ENCODE measurements around the gene MAPK8IP3. TPM values are rescaled to one million over a fixed set of nuclear protein-coding genes. Genes with fewer than 3 reads are reported as not detected.

Gene MAPK8IP3
- total RNA-seq, 1 experiment from 2014 or later, result 59.2 TPM

- Histone ChIP-seq H4K20me1 (ENCODE audit: insufficient read depth, low read depth, low read length) (peaks cover 25% of the 10 kb centered on the region), H3K27me3 (ENCODE audit: low read length) (no peaks in the 10 kb centered on the region), H3K9me2 (replicated peaks; ENCODE audit: insufficient read depth, low read length) (no peaks in the 10 kb centered on the region), H3K4me1 (ENCODE audit: low read length) (peaks cover 20% of the 10 kb centered on the region), H2AFZ (ENCODE audit: low read length) (no peak overlapping the region), H3K9me3 (ENCODE audit: low read length) (no peaks in the 10 kb centered on the region), H3K9ac (ENCODE audit: low read length) (peak overlapping the region; percentile 79; the same call in 1 of the 2 replicates), H3K4me3 (ENCODE audit: low read length) (peak overlapping the region; percentile 82; the same call in 1 of the 2 replicates), H3K27ac (ENCODE audit: low read length) (no peak overlapping the region), H3K4me2 (ENCODE audit: low read depth, low read length, poor library complexity, severe bottlenecking) (peak overlapping the region; percentile 90), H3K79me2 (ENCODE audit: low read length) (peaks cover 35% of the 10 kb centered on the region), H3K36me3 (ENCODE audit: insufficient read depth, low read length) (0 out of 2 replicates have a peak, but pooled peaks cover under 1% of the 10 kb centered on the region)
- no peak for DNase-seq
These were observed 74.7 kb downstream of the MAPK8IP3 start for GRCh38 chr16:1780677-1781072.

GRCh38 chr16:1781254-1781653, 75.3 kb downstream of the MAPK8IP3 start:
- H3K9ac ChIP-seq (ENCODE audit: low read length), result peak overlapping the region; percentile 79
- H3K4me2 ChIP-seq (ENCODE audit: low read depth, low read length, poor library complexity, severe bottlenecking), result peak overlapping the region; percentile 90
- peaks cover 27% of the 10 kb centered on the region for H4K20me1 ChIP-seq (ENCODE audit: insufficient read depth, low read depth, low read length)

GRCh38 chr16:1781758-1782407, 75.9 kb downstream of the MAPK8IP3 start:
- H4K20me1 ChIP-seq (ENCODE audit: insufficient read depth, low read depth, low read length), result peaks cover 27% of the 10 kb centered on the region
- H3K9me3 ChIP-seq (ENCODE audit: low read length), result no peaks in the 10 kb centered on the region
- peak overlapping the region; percentile 32; the same call in 1 of the 2 replicates for H3K27ac ChIP-seq (ENCODE audit: low read length)
- H3K79me2 ChIP-seq (ENCODE audit: low read length), result peaks cover 40% of the 10 kb centered on the region
- peak; percentile 78 for DNase-seq
- H3K4me2 ChIP-seq (ENCODE audit: low read depth, low read length, poor library complexity, severe bottlenecking), result peak overlapping the region; percentile 90
- no peaks in the 10 kb centered on the region for H3K27me3 ChIP-seq (ENCODE audit: low read length)
- no peaks in the 10 kb centered on the region for H3K36me3 ChIP-seq (ENCODE audit: insufficient read depth, low read length)
- no peak overlapping the region for H2AFZ ChIP-seq (ENCODE audit: low read length)
- H3K4me3 ChIP-seq (ENCODE audit: low read length), result peak overlapping the region; percentile 82
- H3K9ac ChIP-seq (ENCODE audit: low read length), result peak overlapping the region; percentile 79
- peaks cover 20% of the 10 kb centered on the region for H3K4me1 ChIP-seq (ENCODE audit: low read length)
- H3K9me2 ChIP-seq (replicated peaks; ENCODE audit: insufficient read depth, low read length), result no peaks in the 10 kb centered on the region

More at GRCh38 chr16:1781254-1781653, 75.3 kb downstream of the MAPK8IP3 start:
- DNase-seq, result no peak
- Histone ChIP-seq H3K79me2 (ENCODE audit: low read length) (peaks cover 40% of the 10 kb centered on the region), H3K27me3 (ENCODE audit: low read length) (no peaks in the 10 kb centered on the region), H3K27ac (ENCODE audit: low read length) (0 out of 2 replicates have a peak overlapping the region, but pooled peaks have one; percentile 32), H2AFZ (ENCODE audit: low read length) (no peak overlapping the region), H3K9me3 (ENCODE audit: low read length) (no peaks in the 10 kb centered on the region), H3K4me3 (ENCODE audit: low read length) (peak overlapping the region; percentile 82), H3K9me2 (replicated peaks; ENCODE audit: insufficient read depth, low read length) (no peaks in the 10 kb centered on the region), H3K36me3 (ENCODE audit: insufficient read depth, low read length) (no peaks in the 10 kb centered on the region), H3K4me1 (ENCODE audit: low read length) (peaks cover 20% of the 10 kb centered on the region)

- no peak within 1 kb of the TSS for H2AFZ ChIP-seq (ENCODE audit: low read length)
- no peaks in the 10 kb centered on the region for H3K27me3 ChIP-seq (ENCODE audit: low read length)
- peaks cover 40% of the 10 kb centered on the region for H3K79me2 ChIP-seq (ENCODE audit: low read length)
- peak within 1 kb of the TSS; percentile 98 for H3K4me3 ChIP-seq (ENCODE audit: low read length)
- no peaks in the 10 kb centered on the region for H3K9me3 ChIP-seq (ENCODE audit: low read length)
- peak within 1 kb of the TSS; percentile 32; the same call in 1 of the 2 replicates for H3K27ac ChIP-seq (ENCODE audit: low read length)
- DNase-seq, result peak; percentile 100
- no peaks in the 10 kb centered on the region for H3K9me2 ChIP-seq (replicated peaks; ENCODE audit: insufficient read depth, low read length)
- H4K20me1 ChIP-seq (ENCODE audit: insufficient read depth, low read depth, low read length), result peaks cover 27% of the 10 kb centered on the region
- H3K36me3 ChIP-seq (ENCODE audit: insufficient read depth, low read length), result no peaks in the 10 kb centered on the region
- H3K4me1 ChIP-seq (ENCODE audit: low read length), result peaks cover 20% of the 10 kb centered on the region
- peak within 1 kb of the TSS; percentile 90 for H3K4me2 ChIP-seq (ENCODE audit: low read depth, low read length, poor library complexity, severe bottlenecking)
- peak within 1 kb of the TSS; percentile 92 for H3K9ac ChIP-seq (ENCODE audit: low read length)
These were observed 76.6 kb downstream of the MAPK8IP3 start, which contains the start of the genes NUBP2 and SPSB3 for GRCh38 chr16:1782408-1783264. TSS of gene NUBP2 (plus strand) at chr16:1782960. CDS start at chr16:1783021, 61 bp downstream. TSS of gene SPSB3 (minus strand) at chr16:1782571. CDS start at chr16:1781483, 1,088 bp downstream.

GRCh38 chr16:1784977-1785845, 79.2 kb downstream of the MAPK8IP3 start:
- Histone ChIP-seq H4K20me1 (ENCODE audit: insufficient read depth, low read depth, low read length) (peaks cover 22% of the 10 kb centered on the region), H2AFZ (ENCODE audit: low read length) (no peak overlapping the region), H3K27me3 (ENCODE audit: low read length) (no peaks in the 10 kb centered on the region), H3K4me3 (ENCODE audit: low read length) (no peak overlapping the region), H3K9me2 (replicated peaks; ENCODE audit: insufficient read depth, low read length) (no peaks in the 10 kb centered on the region), H3K36me3 (ENCODE audit: insufficient read depth, low read length) (no peaks in the 10 kb centered on the region), H3K9ac (ENCODE audit: low read length) (no peak overlapping the region), H3K4me2 (ENCODE audit: low read depth, low read length, poor library complexity, severe bottlenecking) (no peak overlapping the region), H3K9me3 (ENCODE audit: low read length) (no peaks in the 10 kb centered on the region), H3K4me1 (ENCODE audit: low read length) (peaks cover 20% of the 10 kb centered on the region), H3K79me2 (ENCODE audit: low read length) (peaks cover 40% of the 10 kb centered on the region), H3K27ac (ENCODE audit: low read length) (no peak overlapping the region)
- DNase-seq, result no peak

- Histone ChIP-seq H3K9me3 (ENCODE audit: low read length) (no peaks in the 10 kb centered on the region), H3K9me2 (replicated peaks; ENCODE audit: insufficient read depth, low read length) (no peaks in the 10 kb centered on the region), H3K9ac (ENCODE audit: low read length) (no peak overlapping the region), H4K20me1 (ENCODE audit: insufficient read depth, low read depth, low read length) (peaks cover 22% of the 10 kb centered on the region), H3K27me3 (ENCODE audit: low read length) (no peaks in the 10 kb centered on the region), H3K27ac (ENCODE audit: low read length) (no peak overlapping the region), H3K4me2 (ENCODE audit: low read depth, low read length, poor library complexity, severe bottlenecking) (no peak overlapping the region), H3K4me3 (ENCODE audit: low read length) (no peak overlapping the region), H2AFZ (ENCODE audit: low read length) (no peak overlapping the region), H3K79me2 (ENCODE audit: low read length) (peaks cover 40% of the 10 kb centered on the region), H3K36me3 (ENCODE audit: insufficient read depth, low read length) (no peaks in the 10 kb centered on the region), H3K4me1 (ENCODE audit: low read length) (peaks cover 16% of the 10 kb centered on the region)
- no peak for DNase-seq
These were observed 79.8 kb downstream of the MAPK8IP3 start for GRCh38 chr16:1785846-1786170.

GRCh38 chr16:1786242-1787055, 80.5 kb downstream of the MAPK8IP3 start:
- Histone ChIP-seq H2AFZ (ENCODE audit: low read length) (no peak overlapping the region), H3K9ac (ENCODE audit: low read length) (no peak overlapping the region), H4K20me1 (ENCODE audit: insufficient read depth, low read depth, low read length) (peaks cover 16% of the 10 kb centered on the region), H3K79me2 (ENCODE audit: low read length) (peaks cover 36% of the 10 kb centered on the region), H3K4me1 (ENCODE audit: low read length) (peaks cover 9% of the 10 kb centered on the region), H3K36me3 (ENCODE audit: insufficient read depth, low read length) (no peaks in the 10 kb centered on the region), H3K9me3 (ENCODE audit: low read length) (no peaks in the 10 kb centered on the region), H3K9me2 (replicated peaks; ENCODE audit: insufficient read depth, low read length) (no peaks in the 10 kb centered on the region), H3K27ac (ENCODE audit: low read length) (no peak overlapping the region), H3K4me3 (ENCODE audit: low read length) (no peak overlapping the region), H3K27me3 (ENCODE audit: low read length) (no peaks in the 10 kb centered on the region), H3K4me2 (ENCODE audit: low read depth, low read length, poor library complexity, severe bottlenecking) (no peak overlapping the region)
- DNase-seq, result no peak

Data from Karpas-422 (cell line).